ENCODE results near the gene FAM53B.

DNA sequence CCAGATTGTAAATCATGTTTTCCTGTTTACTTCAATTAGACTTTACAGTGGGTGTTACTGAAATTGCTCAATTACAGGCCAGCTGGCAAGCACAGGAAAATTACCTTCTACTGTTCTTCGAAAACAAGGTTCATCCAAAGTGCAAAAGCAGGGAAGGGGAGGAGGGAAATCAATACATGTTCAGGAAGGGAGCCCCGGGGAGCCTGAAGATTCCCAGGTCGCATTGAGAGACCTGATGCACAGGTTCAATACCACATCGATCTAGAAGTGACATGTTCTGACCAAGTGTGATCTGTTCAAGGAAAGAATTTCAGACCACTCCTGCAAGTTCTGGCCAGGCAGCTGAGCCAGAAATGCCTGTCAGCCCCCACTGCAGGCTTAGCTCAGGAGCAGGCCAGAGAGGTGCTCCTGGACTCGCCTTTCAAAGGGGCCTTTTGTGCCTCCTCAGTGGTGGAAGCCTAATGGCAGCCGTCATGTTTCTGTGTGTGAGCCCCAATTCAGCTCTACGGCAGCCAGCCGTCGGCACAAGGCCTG lies 35.9 kb downstream of the FAM53B start:
- TF ChIP-seq CTCF (IDR thresholded peaks at IDR 0.05) (no peak), POLR2A (IDR thresholded peaks at IDR 0.05) (no peak), POLR2AphosphoS5 (IDR thresholded peaks at IDR 0.05) (peak in 2 of 3 donors; percentile 31 to 40)
